GM04504 (cell line): ENCODE data around the gene C1QL1.

ENCODE experiments used
- DNase-seq: peaks from one replicate; pipeline ENCODE4 v3.0.0-alpha.2; 2012; ENCODE audit warnings: low read depth

The C1QL1 gene

GRCh38 chr17:44968225-44969143, at the start of gene C1QL1:
Gene C1QL1, minus strand, starts transcription at chr17:44968303. Its CDS starts 255 bp downstream, at chr17:44968048.
- peak; percentile 74 for DNase-seq

- DNase-seq: no peak
These were observed 48.7 kb upstream of the C1QL1 start for GRCh38 chr17:45016823-45017222.

- no peak for DNase-seq
These were observed 48.1 kb upstream of the C1QL1 start for GRCh38 chr17:45016237-45016636.

GRCh38 chr17:45013021-45013997, 45.2 kb upstream of the C1QL1 start:
- DNase-seq: no peak

GRCh38 chr17:45011767-45012166, 43.7 kb upstream of the C1QL1 start:
- DNase-seq: no peak

- DNase-seq: no peak
These were observed 41.8 kb upstream of the C1QL1 start for GRCh38 chr17:45009676-45010467.

- DNase-seq: no peak
These were observed 40.1 kb upstream of the C1QL1 start for GRCh38 chr17:45008216-45008615.

- no peak for DNase-seq
These were observed 38.9 kb upstream of the C1QL1 start for GRCh38 chr17:45006927-45007461.

- no peak for DNase-seq
These were observed 37.6 kb upstream of the C1QL1 start for GRCh38 chr17:45005700-45006099.

GRCh38 chr17:45004388-45004787, 36.3 kb upstream of the C1QL1 start:
- DNase-seq: no peak

- no peak for DNase-seq
These were observed 35.8 kb upstream of the C1QL1 start for GRCh38 chr17:45003877-45004276.

- DNase-seq: no peak
These were observed 33.2 kb upstream of the C1QL1 start for GRCh38 chr17:45001310-45001709.

- DNase-seq: no peak
These were observed 31.3 kb upstream of the C1QL1 start for GRCh38 chr17:44999433-44999832.

GRCh38 chr17:44998646-44999045, 30.5 kb upstream of the C1QL1 start:
- DNase-seq: no peak

GRCh38 chr17:44997733-44998520, 29.8 kb upstream of the C1QL1 start:
- no peak for DNase-seq

GRCh38 chr17:44996304-44996703, 28.2 kb upstream of the C1QL1 start:
- no peak for DNase-seq

- no peak for DNase-seq
These were observed 27.4 kb upstream of the C1QL1 start for GRCh38 chr17:44995436-44996001.

- no peak for DNase-seq
These were observed 24.3 kb upstream of the C1QL1 start for GRCh38 chr17:44992242-44992939.

GRCh38 chr17:44990994-44991393, 22.9 kb upstream of the C1QL1 start:
- no peak for DNase-seq
